NCI-H2107 (cell line): ENCODE measurements around the gene ATP2B3.
A peak's percentile ranks its signal among the peaks of the same experiment; 100 is the strongest.

Experiments
- DNase-seq: peaks from one replicate; lab custom pipeline; 2025; lab: John Stamatoyannopoulos, UW

The ATP2B3 gene

DNA sequence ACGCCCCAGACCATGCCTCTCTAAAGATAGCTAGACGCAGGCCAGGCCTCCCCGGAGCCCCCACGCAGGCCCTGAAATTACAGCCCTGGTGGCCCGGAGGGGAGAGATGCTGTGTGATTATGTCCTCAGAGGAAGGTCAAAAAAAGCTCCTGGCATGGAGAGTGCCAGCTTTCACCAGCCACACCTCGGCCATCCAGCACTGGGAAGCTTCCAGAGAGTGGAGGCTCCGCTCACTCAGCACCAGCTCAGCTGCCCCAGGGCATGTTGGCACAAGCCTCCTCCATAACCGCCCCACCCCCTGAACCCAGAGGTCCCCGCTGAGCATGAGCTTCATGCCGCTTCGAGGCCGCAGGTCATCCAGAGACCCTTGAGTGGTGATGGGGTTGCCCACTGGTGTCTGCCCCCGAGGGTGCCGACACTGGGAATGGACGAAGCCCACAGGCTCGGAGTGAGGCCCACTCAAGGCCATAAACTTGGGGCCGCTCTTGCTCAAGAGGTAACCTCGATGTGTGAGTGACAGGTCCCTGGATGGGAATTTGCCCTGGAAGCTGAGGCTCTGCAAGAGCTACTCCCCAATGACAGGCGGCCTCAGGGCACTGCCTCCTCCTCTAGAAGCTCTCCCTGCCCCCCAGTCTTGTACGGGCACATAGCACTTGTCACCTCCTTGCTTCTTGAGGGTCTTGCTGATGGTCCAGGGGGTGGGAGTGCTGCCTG lies 27.1 kb upstream of the ATP2B3 start:
- DNase-seq: no peak

GRCh38 chrX:153491351-153491914 lies 26.0 kb upstream of the ATP2B3 start:
- DNase-seq: no peak

- DNase-seq: no peak
Observed at GRCh38 chrX:153491918-153492317, 25.5 kb upstream of the ATP2B3 start.

DNA sequence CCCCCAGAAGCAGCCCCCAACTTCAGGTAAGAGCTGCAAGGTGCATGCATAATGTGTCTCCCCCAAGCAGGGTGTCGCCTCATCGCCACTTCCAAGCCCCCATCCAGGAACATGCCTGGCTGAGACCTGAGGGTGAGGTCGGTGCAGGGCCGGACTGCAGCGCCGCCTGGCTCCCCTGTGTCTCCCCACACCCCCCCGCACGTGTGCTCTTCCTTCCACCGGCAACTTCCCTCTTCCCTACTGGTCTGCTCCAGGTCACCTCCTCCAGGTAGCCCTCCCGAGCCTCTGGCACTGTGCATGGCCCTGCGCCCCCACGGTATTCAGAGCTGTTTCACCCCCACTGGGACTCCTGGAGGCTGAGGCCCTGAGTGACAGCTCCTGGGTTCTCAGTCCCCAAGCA lies 24.9 kb upstream of the ATP2B3 start:
- DNase-seq: no peak

GRCh38 chrX:153493085-153493484 lies 24.4 kb upstream of the ATP2B3 start:
- no peak for DNase-seq

DNA sequence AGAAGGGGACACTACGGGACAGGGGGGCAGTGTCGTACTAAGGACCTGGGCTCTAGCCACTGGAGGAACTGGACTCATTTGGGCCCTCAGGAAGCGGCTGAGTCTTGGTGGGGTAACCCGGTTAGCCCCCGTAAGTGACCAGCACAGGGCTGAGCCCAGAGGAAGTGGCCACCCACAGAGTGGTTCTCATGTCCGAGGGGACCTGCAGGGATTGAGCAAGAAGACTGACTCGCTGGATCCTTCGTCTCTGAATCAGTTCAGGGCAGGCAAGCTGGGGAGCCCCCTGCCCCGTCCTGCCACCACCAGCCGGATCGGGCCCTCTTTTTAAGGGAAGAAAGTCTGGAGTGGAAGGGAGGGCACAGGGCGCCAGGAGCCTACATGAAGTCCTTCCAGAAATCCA lies 23.4 kb upstream of the ATP2B3 start:
- DNase-seq: no peak

GRCh38 chrX:153494541-153495361 lies 22.7 kb upstream of the ATP2B3 start, which contains the start of gene BGN:
BGN (plus strand) TSS chrX:153494980; CDS start chrX:153504632, 9,652 bp downstream.
- no peak for DNase-seq

DNA sequence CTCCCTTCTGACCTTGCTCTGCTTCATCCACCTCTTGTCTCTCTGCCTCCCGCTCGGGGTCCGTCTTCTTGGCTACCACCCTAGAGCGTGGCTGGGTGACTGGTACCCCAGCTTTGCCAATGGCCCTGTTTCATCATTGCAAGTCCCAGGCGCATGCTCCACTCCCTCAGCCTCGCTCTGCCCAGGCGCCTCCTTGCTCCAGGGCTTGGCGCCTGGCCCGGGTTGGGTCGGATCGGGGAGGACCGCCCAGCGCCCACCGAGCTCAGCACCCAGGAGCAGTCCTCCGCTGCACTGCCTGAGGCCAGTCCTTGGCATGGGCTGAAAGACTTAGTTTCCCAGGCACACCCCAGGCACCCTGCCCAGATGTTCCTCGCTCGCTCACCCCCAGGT lies 22.1 kb upstream of the ATP2B3 start:
- no peak for DNase-seq

DNA sequence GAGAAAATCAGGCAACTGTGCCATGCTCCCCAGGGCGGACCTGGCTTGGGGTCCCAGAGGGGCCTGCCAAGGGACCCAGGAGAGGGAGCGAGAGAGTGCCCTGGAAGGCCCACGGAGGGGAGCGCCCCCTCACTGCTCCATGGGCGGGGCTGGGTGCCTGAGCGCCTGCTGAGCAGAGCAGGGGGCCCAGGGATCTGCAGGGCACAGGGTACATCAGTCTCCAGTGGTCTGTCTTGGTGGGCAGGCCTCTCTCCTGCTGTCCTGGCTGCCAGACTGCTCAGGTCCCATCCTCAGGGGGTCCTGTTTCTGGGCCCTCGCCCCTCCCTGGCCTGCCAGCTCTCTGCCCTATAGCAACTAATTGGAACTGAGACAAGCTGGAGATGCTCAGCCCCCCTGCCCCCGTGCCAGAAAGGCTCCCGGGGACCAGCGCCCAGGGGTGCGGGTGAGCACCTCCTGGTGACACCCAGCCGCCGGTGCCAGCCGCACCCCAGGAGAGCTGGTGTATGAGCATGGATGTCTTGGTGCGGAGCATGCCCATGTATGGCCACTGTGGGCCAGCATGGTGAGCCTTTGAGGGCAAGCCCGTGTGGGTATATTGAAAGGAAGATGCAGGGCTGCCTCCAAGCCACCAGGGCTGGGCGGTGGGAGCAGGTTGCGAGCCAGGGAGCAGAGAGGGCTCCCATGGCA lies 21.4 kb upstream of the ATP2B3 start:
- DNase-seq: no peak

DNA sequence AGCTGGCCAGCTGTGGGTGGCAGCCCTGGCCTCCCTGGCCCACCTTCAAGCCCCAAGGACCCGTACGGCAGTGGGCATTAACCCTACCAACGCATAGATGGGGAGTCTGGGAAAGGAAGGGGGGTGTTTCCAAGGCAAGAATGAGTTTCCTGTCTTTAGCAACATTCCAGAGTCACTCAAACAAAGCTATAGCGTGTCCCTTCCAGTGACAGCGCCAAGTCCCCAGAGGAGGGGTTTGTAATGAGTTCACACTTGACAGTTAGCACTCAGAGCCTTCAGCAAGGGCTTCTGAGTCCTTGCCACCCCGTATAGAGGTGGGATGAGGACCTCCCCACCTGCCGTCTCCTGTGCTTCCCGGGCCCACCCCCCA lies 20.9 kb upstream of the ATP2B3 start:
- DNase-seq: no peak

- no peak for DNase-seq
Observed at GRCh38 chrX:153498453-153498852, 19.0 kb upstream of the ATP2B3 start.

GRCh38 chrX:153499341-153499740 lies 18.1 kb upstream of the ATP2B3 start:
- no peak for DNase-seq

DNA sequence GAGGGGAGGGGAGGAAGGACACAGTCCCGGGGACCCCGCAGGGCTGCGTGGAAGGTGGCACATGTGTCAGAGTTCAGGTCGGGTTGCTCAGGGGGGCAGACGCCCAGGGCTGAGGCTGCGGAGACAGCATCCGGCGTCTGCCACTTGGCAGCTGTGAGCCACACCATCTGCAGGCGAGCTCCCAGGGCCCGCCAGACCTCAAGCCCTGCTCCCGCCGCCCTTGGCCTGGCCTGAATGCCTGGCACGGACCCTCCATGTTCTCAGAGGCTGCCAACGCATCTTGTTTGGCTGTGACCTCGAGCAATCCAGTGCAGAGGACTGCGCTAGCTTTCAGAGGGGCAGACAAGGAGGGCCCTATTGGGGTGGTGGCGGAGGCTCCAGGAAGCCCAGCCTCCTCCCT lies 17.6 kb upstream of the ATP2B3 start:
- DNase-seq: no peak

GRCh38 chrX:153500676-153501280 lies 16.7 kb upstream of the ATP2B3 start:
- no peak for DNase-seq

DNA sequence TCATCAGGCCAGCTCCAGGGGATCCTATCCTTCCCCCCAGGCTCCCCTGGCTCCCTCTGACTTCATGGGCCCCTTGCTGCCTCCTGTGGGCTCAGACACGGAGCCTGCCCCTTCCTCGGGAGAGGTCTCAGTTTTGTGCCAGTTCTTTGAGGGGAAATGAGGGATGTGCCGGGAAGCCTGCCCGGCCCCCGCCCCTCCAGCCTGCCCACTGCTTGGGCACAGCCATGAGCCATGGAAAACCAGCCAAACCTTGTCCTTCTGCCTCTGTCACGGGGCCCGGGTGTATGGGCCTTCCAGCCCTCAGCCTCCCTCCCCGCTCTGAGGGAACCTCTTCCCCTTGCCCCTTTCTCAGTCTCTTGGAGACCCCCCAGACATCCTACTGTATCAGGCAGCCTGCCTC lies 15.9 kb upstream of the ATP2B3 start:
- DNase-seq: no peak

GRCh38 chrX:153502131-153502530 lies 15.3 kb upstream of the ATP2B3 start:
- no peak for DNase-seq

DNA sequence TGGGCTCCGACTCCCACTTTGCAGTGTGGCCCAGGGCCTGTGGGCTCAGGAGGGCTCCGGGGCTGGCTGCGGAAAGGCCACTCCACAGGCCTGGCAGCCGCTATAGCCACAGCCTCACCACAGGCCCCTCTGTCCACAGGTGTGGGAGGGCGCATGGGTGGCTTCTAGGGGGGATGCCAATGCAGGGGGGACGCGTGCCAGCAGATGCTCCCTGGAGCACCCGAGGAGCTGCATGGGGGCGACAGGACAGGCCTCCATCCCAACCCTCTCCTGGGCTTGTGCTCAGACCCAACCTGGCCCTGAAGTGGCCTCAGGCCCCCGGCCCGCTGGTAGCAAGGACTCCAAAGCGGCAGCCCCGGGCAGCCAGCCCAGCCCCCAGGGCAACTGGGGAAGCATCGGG lies 14.6 kb upstream of the ATP2B3 start:
- no peak for DNase-seq

GRCh38 chrX:153504445-153505016 lies 12.9 kb upstream of the ATP2B3 start:
- DNase-seq: no peak

DNA sequence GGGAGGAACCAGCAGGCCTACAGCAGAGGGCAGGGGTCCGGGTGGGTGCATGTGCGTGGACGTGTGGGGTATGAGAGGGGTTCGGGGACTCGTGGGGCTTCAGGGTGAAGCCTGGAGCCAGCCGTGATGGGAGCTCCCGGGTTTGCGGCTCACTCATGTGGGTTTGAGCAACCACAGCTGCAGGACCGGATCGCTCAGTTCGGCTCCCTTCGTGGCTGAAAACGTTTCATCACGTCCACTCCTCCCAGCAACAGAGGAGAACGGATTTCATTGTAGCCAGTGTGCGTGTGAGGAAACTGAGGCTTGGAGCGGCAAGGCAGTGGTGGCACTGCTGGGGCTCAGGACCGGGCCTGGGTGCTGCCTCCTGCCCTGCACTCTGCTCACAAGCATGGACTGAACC lies 12.1 kb upstream of the ATP2B3 start:
- DNase-seq: no peak

DNA sequence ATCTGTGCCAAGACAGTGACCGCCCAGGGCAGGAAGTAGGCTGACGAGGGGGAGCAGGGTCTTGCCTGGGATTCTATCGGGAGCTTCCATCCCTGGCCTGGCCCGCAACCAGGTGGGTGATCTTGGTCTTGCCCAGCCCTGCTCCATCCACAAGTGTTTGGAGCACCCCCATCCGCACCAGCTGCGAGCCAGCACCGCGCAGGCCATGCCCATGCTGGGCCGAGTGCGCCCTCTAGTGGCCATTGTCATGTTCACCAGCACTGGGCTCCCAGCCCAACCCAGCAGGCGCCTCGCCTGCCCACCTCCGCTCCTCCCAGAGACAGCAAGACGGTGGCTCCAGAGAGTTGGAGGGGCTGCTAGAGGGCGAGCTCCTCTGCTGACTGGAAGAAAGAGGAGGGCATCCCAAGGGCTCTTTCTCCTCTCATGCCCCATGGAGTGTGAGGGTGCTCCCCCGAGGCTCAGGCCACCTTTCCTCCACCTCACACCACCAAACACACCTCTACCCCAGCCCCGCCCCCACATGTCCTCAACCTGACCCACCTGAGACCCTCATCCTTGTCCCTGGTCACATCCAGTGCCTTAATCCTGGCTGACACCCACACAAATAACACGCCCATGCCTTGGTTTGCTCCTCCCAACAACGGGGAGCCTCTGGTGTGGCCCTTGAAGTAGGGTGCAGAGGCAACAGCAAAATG lies 9.8 kb upstream of the ATP2B3 start:
- DNase-seq: peak; percentile 68

DNA sequence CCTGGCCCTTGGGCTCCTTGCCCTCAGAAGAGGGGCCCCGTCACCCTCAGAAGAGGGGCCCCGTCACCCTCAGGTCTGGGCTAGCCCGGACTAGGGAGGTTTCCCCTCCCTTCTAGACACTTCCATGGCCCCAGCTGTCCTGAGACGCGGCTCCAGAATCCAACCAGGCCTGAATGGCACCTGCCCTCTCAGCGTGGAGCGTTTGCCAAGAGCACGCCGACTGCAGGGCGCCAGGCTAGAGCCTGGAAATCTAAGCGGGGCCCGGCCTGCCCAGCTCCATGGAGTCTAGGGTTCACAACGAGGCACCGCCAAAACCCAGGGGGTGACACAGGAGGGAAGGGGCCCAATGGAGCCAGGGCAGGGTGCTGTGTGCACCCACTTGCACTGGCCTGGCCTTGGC lies 7.8 kb upstream of the ATP2B3 start:
- no peak for DNase-seq
